HUES64 (cell line): ENCODE data around the gene GPT2.
"Not testable (repeated sequence)": the region's sequence is repeated elsewhere in the genome, so short reads cannot be mapped to it uniquely, and the experiment has no call there.

Experiments used
- H3K27ac ChIP-seq: 2 replicates; pipeline ENCODE4 v1.7.0; 2013; ENCODE audit warnings: low read depth, low read length, inconsistent platforms
- H3K27me3 ChIP-seq: 2 replicates; pipeline ENCODE4 v1.6.1; 2013; ENCODE audit warnings: mild to moderate bottlenecking, low read length; ENCODE audit not compliant: insufficient read depth
- H3K36me3 ChIP-seq: 2 replicates; pipeline ENCODE4 v1.6.1; 2013; ENCODE audit warnings: mild to moderate bottlenecking, low read length; ENCODE audit not compliant: insufficient read depth
- H3K4me1 ChIP-seq: 2 replicates; pipeline ENCODE4 v1.6.1; 2013; ENCODE audit warnings: mild to moderate bottlenecking, low read length, moderate library complexity; ENCODE audit not compliant: insufficient read depth
- H3K4me3 ChIP-seq: 2 replicates; pipeline ENCODE4 v1.5.1; 2013; ENCODE audit warnings: mild to moderate bottlenecking, low read length, moderate library complexity
- H3K9ac ChIP-seq: 2 replicates; pipeline ENCODE4 v1.6.1; 2013; ENCODE audit warnings: mild to moderate bottlenecking, low read depth, low read length
- H3K9me3 ChIP-seq: 2 replicates; pipeline ENCODE4 v1.6.1; 2013; ENCODE audit warnings: low read depth, low read length; ENCODE audit not compliant: insufficient read depth
- WGBS: fragments of 150-250, 120-280 bp; methylation state at CpG from one replicate; pipeline ENCODE4 v1.1.7; 2013; ENCODE audit warnings: missing lambda C conversion rate; 5-methylcytosine and 5-hydroxymethylcytosine counted together

The GPT2 gene

DNA sequence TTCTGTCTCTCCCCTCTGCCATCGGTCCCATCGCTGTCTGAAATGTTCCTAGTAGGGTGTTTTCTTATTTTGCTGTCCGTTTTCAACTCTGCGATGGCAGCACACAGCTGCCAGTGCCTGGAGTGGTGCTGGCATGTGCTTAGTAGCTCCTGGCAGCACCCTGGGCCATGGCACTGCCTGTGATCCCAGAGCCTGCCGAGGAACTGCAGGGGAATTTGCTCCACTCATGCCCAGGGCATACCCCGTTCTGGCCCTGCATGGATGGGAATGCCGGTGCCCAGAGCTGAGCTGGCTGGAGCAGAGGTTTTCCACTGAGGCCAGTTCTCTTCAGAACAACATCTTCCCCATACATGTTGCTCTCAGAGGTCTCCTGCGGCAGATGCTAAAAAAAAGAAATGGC, 43.1 kb downstream of the GPT2 start:
- no peaks in the 10 kb centered on the region for H3K27me3 ChIP-seq
- peaks cover 79% of the 10 kb centered on the region for H3K36me3 ChIP-seq
- no peaks in the 10 kb centered on the region for H3K4me1 ChIP-seq
- no peaks in the 10 kb centered on the region for H3K9me3 ChIP-seq
- no peak overlapping the region for H3K27ac ChIP-seq
- no peak overlapping the region for H3K4me3 ChIP-seq
- H3K9ac ChIP-seq = no peak overlapping the region
- 93% methylated on average over 8 of the region's 8 CpGs for WGBS

DNA sequence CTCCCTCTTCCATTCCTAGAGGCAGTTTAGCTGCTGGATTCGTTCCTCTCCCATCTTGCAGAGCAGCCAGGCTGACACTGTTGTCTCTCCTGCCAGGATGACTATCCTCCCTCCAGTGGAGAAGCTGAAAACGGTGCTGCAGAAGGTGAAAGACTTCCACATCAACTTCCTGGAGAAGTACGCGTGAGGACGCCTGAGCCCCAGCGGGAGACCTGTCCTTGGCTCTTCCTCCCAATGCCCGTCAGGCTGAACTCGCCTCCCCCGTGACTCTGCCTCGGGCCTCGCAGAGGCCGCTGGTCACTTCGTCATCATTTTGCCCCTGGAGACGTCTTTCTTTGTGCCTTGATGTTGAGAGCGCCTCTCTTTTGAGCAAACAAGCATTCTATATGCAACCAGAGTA, 44.6 kb downstream of the GPT2 start:
- 95% methylated on average over 15 of the region's 15 CpGs for WGBS
- Histone ChIP-seq H3K4me1 (no peaks in the 10 kb centered on the region), H3K36me3 (peaks cover 64% of the 10 kb centered on the region), H3K9ac (no peak overlapping the region), H3K4me3 (no peak overlapping the region), H3K27ac (no peak overlapping the region), H3K9me3 (no peaks in the 10 kb centered on the region), H3K27me3 (no peaks in the 10 kb centered on the region)

- no peaks in the 10 kb centered on the region for H3K4me1 ChIP-seq
- H3K27ac ChIP-seq = no peak overlapping the region
- H3K9ac ChIP-seq = no peak overlapping the region
- peaks cover 55% of the 10 kb centered on the region for H3K36me3 ChIP-seq
- no peak overlapping the region for H3K4me3 ChIP-seq
- H3K27me3 ChIP-seq = no peaks in the 10 kb centered on the region
- H3K9me3 ChIP-seq = no peaks in the 10 kb centered on the region
- WGBS = 76% methylated on average over 43 of the region's 43 CpGs
These were observed 45.5 kb downstream of the GPT2 start for GRCh38 chr16:46929378-46930332.

DNA sequence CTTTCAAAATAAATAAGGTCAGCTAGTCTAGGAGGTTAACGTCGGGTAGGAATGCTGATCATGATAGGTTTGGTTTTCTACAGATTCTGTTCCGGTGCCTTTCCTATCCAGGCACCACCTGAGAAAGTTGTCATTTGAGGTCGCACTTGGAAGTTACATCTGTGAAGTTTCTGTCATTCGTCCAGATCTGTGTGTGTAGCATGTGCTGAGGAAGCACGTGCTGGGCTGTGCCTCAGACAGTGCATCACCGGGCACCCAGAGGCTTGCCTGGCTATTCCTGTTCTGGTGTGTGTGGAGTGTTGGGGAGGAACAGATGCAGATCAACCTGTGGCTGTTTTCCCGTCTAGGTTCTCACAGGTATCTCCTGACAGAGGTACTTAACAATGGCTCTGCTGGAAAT, 46.7 kb downstream of the GPT2 start:
- Histone ChIP-seq H3K4me3 (no peak overlapping the region), H3K27me3 (no peaks in the 10 kb centered on the region), H3K9ac (no peak overlapping the region), H3K9me3 (no peaks in the 10 kb centered on the region), H3K4me1 (no peaks in the 10 kb centered on the region), H3K27ac (no peak overlapping the region), H3K36me3 (peaks cover 45% of the 10 kb centered on the region)
- WGBS = 96% methylated on average over 8 of the region's 8 CpGs

- Histone ChIP-seq H3K9ac (no peak overlapping the region), H3K27me3 (no peaks in the 10 kb centered on the region), H3K27ac (no peak overlapping the region), H3K36me3 (peaks cover 27% of the 10 kb centered on the region), H3K4me1 (no peaks in the 10 kb centered on the region), H3K9me3 (no peaks in the 10 kb centered on the region), H3K4me3 (no peak overlapping the region)
- WGBS = 63% methylated on average over 7 of the region's 7 CpGs
These were observed 48.6 kb downstream of the GPT2 start for GRCh38 chr16:46932802-46933201.

DNA sequence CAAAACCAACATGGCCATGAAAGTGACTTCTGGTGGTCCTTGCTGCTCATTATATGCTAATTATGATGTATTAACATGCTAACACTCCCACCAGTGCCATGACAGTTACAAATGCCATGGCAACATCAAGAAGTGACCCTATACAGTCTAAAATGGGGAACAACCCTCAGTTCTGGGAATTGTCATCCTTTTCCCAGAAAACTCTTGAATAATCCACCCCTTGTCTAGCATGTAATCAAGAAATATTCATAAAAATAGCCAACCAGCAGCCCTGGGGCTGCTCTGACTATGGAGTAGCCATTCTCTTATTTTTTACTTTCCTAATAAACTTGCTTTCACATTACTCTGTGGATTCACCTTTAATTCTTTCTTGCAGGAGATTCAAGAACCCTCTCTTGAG, 53.4 kb downstream of the GPT2 start:
- H3K27me3 ChIP-seq = no peaks in the 10 kb centered on the region
- no peak overlapping the region for H3K4me3 ChIP-seq
- no peak overlapping the region for H3K9ac ChIP-seq
- no peak overlapping the region for H3K27ac ChIP-seq
- H3K36me3 ChIP-seq = no peaks in the 10 kb centered on the region
- H3K9me3 ChIP-seq = no peaks in the 10 kb centered on the region
- H3K4me1 ChIP-seq = no peaks in the 10 kb centered on the region

DNA sequence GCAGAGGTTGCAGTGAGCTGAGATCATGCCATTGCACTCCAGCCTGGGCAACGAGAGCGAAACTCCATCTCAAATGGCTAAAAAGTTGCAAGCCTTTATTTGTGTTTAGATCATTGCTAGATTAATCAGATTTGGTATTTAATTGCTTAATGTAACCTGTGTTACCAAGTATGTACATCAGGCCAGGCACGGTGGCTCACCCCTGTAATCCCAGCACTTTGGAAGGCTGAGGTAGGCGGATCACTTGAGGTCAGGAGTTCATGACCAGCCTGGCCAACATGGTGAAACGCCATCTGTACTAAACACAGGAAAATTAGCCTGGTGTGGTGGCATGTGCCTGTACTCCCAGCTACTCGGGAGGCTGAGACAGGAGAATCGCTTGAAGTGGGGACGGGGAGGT, 60.6 kb downstream of the GPT2 start:
- H3K9me3 ChIP-seq, H3K36me3 ChIP-seq, H3K27me3 ChIP-seq, H3K27ac ChIP-seq, H3K4me1 ChIP-seq, H3K4me3 ChIP-seq, H3K9ac ChIP-seq: not testable (repeated sequence)
- WGBS = 95% methylated on average over 8 of the region's 8 CpGs

DNA sequence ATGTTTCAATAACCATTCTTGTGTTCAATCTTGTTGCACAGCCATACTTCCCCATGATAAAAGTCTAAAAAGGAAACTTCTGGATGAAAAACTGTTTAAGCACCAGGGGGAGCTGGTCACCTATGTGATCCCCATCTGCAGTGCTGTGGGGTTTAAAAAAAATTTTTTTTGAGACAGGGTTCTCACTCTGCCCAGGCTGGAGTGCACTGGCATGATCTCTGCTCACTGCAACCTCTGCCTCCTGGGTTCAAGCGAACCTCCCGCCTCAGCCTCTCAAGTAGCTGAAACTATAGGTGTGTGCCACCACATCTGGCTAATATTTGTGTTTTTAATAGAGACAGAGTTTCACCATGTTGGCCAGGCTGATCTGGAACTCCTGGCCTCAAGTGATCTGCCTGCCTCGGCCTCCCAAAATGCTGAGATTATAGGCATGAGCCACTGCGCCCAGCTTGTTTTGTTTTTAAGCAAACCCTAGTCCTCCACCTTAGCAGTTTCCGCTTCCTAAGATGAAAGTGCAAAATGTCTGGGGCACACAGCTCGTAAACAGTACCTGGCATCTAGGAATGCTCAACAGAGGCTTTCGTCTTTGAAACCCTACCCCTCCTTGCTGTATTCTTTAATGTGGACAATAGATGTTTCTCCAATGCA, 63.9 kb downstream of the GPT2 start:
- 90% methylated on average over 7 of the region's 7 CpGs for WGBS
- Histone ChIP-seq H3K27ac (no peak overlapping the region), H3K4me3 (no peak overlapping the region), H3K27me3 (no peaks in the 10 kb centered on the region), H3K9ac (no peak overlapping the region), H3K36me3 (no peaks in the 10 kb centered on the region), H3K9me3 (no peaks in the 10 kb centered on the region), H3K4me1 (no peaks in the 10 kb centered on the region)

GRCh38 chr16:46948548-46949166, 64.5 kb downstream of the GPT2 start:
- Histone ChIP-seq H3K27ac (no peak overlapping the region), H3K9me3 (no peaks in the 10 kb centered on the region), H3K36me3 (no peaks in the 10 kb centered on the region), H3K4me1 (no peaks in the 10 kb centered on the region), H3K4me3 (no peak overlapping the region), H3K27me3 (no peaks in the 10 kb centered on the region), H3K9ac (no peak overlapping the region)
- 83% methylated on average over 4 of the region's 4 CpGs for WGBS

GRCh38 chr16:46949241-46949892, 65.2 kb downstream of the GPT2 start:
- H3K27ac ChIP-seq = no peak overlapping the region
- H3K9ac ChIP-seq = no peak overlapping the region
- H3K36me3 ChIP-seq = peaks cover under 1% of the 10 kb centered on the region; the same call in 1 of the 2 replicates
- 94% methylated on average over 7 of the region's 7 CpGs for WGBS
- no peaks in the 10 kb centered on the region for H3K27me3 ChIP-seq
- no peak overlapping the region for H3K4me3 ChIP-seq
- no peaks in the 10 kb centered on the region for H3K4me1 ChIP-seq
- no peaks in the 10 kb centered on the region for H3K9me3 ChIP-seq

DNA sequence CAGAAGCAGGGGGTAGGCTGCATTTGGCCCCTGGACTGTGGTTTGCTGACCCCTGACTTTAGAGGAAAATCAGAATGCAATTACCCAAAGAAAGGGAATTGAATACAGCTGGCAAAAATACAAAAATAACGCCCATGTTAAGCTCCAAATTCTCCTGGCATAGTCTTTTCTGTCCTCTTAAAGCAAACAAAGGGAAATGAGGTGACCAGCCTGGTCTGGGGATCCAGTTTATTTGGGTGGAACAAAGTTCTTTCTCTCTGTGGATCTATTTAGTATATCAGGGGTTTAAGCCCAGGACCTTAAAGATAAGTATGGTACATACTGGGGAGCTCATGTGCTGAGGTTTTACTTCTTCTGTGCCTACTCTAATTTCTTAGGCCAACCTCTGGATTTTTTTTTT, 65.8 kb downstream of the GPT2 start:
- 89% methylated on average over 1 of the region's 1 CpG for WGBS
- Histone ChIP-seq H3K9me3 (no peaks in the 10 kb centered on the region), H3K4me1 (no peaks in the 10 kb centered on the region), H3K27ac (no peak overlapping the region), H3K27me3 (no peaks in the 10 kb centered on the region), H3K4me3 (no peak overlapping the region), H3K36me3 (peaks cover 7% of the 10 kb centered on the region), H3K9ac (no peak overlapping the region)
